Hepatocyte (in vitro differentiated cells): ENCODE measurements around the gene CAB39. TPM values are rescaled to one million over a fixed set of nuclear protein-coding genes. Genes with fewer than 3 reads are reported as not detected.

Experiments
- DNase-seq: peaks from one replicate; pipeline ENCODE4 v3.0.0-alpha.2; 2016; ENCODE audit warnings: low spot score
- H2AFZ ChIP-seq: fragments of 200-600 bp; sonication (generic); 2 replicates; pipeline ENCODE4 v1.6.0; 2016; ENCODE audit warnings: antibody characterized with exemption, mild to moderate bottlenecking
- H3K27ac ChIP-seq: fragments of 200-600 bp; sonication (generic); 2 replicates; pipeline ENCODE4 v1.5.1; 2016; ENCODE audit warnings: mild to moderate bottlenecking
- H3K27me3 ChIP-seq: fragments of 200-600 bp; sonication (generic); 2 replicates; pipeline ENCODE4 v1.6.1; 2016
- H3K36me3 ChIP-seq: fragments of 200-600 bp; sonication (generic); replicated peaks from 2 replicates; pipeline ENCODE4 v1.5.1; 2016; ENCODE audit warnings: low read depth; ENCODE audit not compliant: insufficient read depth
- H3K4me1 ChIP-seq: fragments of 200-600 bp; sonication (generic); 2 replicates; pipeline ENCODE4 v1.5.1; 2016; ENCODE audit warnings: mild to moderate bottlenecking, moderate library complexity; ENCODE audit not compliant: insufficient read depth
- H3K4me2 ChIP-seq: fragments of 200-600 bp; sonication (generic); 2 replicates; pipeline ENCODE4 v1.6.0; 2016
- H3K4me3 ChIP-seq: fragments of 200-600 bp; sonication (generic); 2 replicates; pipeline ENCODE4 v1.5.1; 2016; ENCODE audit warnings: mild to moderate bottlenecking
- H3K79me2 ChIP-seq: fragments of 200-600 bp; sonication (generic); 2 replicates; pipeline ENCODE4 v1.6.0; 2017; ENCODE audit warnings: mild to moderate bottlenecking
- H3K9me2 ChIP-seq: fragments of 200-600 bp; sonication (generic); replicated peaks from 2 replicates; pipeline ENCODE4 v1.6.0; 2017; ENCODE audit warnings: mild to moderate bottlenecking; ENCODE audit not compliant: insufficient read depth
- H3K9me3 ChIP-seq: fragments of 200-600 bp; sonication (generic); 2 replicates; pipeline ENCODE4 v1.5.1; 2016; ENCODE audit warnings: low read depth, mild to moderate bottlenecking
- H4K20me1 ChIP-seq: fragments of 200-600 bp; sonication (generic); 2 replicates; pipeline ENCODE4 v1.6.0; 2016; ENCODE audit warnings: mild to moderate bottlenecking; ENCODE audit not compliant: insufficient read depth, poor library complexity, severe bottlenecking
- CTCF ChIP-seq: fragments of 200-600 bp; sonication (generic); IDR thresholded peaks from 2 replicates; pipeline ENCODE4 v1.5.1; 2016; ENCODE audit warnings: antibody characterized with exemption, mild to moderate bottlenecking; ENCODE audit not compliant: poor library complexity
- EZH2 ChIP-seq: fragments of 200-600 bp; sonication (generic); IDR thresholded peaks from 2 replicates; pipeline ENCODE4 v1.6.1; 2016; ENCODE audit warnings: antibody characterized with exemption, mild to moderate bottlenecking, borderline replicate concordance
- EZH2phosphoT487 ChIP-seq: fragments of 200-600 bp; sonication (generic); IDR thresholded peaks from one replicate; pipeline ENCODE4 v1.6.1; 2018; ENCODE audit warnings: antibody characterized with exemption, mild to moderate bottlenecking, low read depth, moderate library complexity; ENCODE audit not compliant: unreplicated experiment, severe bottlenecking
- WGBS: methylation state at CpG from one replicate; pipeline ENCODE4 v1.1.6; 2016; ENCODE audit warnings: low lambda C conversion rate; ENCODE audit errors: missing lambda C conversion rate; 5-methylcytosine and 5-hydroxymethylcytosine counted together
- polyA plus RNA-seq: library from polyadenylated mRNA; unstranded; fragments of >200 nt; fragmentation: Nextera tagmentation; extraction: Ambion mirVana; gene quantifications from 2 replicates; pipeline ENCODE4 v1.2.1, GENCODE V29; 2016
- total RNA-seq: library from RNA; depleted of rRNA; stranded (reverse); fragments of >200 nt; gene quantifications from 2 replicates; pipeline ENCODE4 v1.2.3, GENCODE V29; 2014

CAB39 gene
- total and polyA plus RNA-seq, 2 experiments from 2014 or later, result 38.5 to 84.4 TPM

- 88% methylated on average over 3 of the region's 3 CpGs for WGBS
Measured at GRCh38 chr2:230807729-230808128, 95.1 kb downstream of the CAB39 start.

GRCh38 chr2:230809015-230809414 is 96.4 kb downstream of the CAB39 start:
- no peak overlapping the region for H3K4me2 ChIP-seq
- H3K9me3 ChIP-seq, result no peaks in the 10 kb centered on the region
- no peak for DNase-seq
- H3K36me3 ChIP-seq, result peaks cover 2% of the 10 kb centered on the region
- WGBS, result 94% methylated on average over 10 of the region's 10 CpGs
- no peaks in the 10 kb centered on the region for H4K20me1 ChIP-seq
- H2AFZ ChIP-seq, result no peak overlapping the region
- H3K79me2 ChIP-seq, result no peaks in the 10 kb centered on the region
- TF ChIP-seq CTCF, result no peak
- TF ChIP-seq EZH2, result no peak
- no peak for TF ChIP-seq EZH2phosphoT487
- no peak overlapping the region for H3K27ac ChIP-seq
- no peaks in the 10 kb centered on the region for H3K4me1 ChIP-seq
- no peaks in the 10 kb centered on the region for H3K9me2 ChIP-seq
- H3K27me3 ChIP-seq, result no peaks in the 10 kb centered on the region
- H3K4me3 ChIP-seq, result no peak overlapping the region

More at GRCh38 chr2:230807729-230808128, 95.1 kb downstream of the CAB39 start:
- Histone ChIP-seq H3K36me3 (peaks cover 5% of the 10 kb centered on the region), H2AFZ (no peak overlapping the region), H3K4me2 (no peak overlapping the region), H3K4me3 (no peak overlapping the region), H3K4me1 (no peaks in the 10 kb centered on the region), H3K27me3 (no peaks in the 10 kb centered on the region), H4K20me1 (no peaks in the 10 kb centered on the region), H3K9me3 (no peaks in the 10 kb centered on the region), H3K9me2 (no peaks in the 10 kb centered on the region), H3K27ac (no peak overlapping the region), H3K79me2 (no peaks in the 10 kb centered on the region)
- TF ChIP-seq CTCF, result no peak
- no peak for TF ChIP-seq EZH2
- no peak for TF ChIP-seq EZH2phosphoT487
- DNase-seq, result no peak

- H3K36me3 ChIP-seq, result no peaks in the 10 kb centered on the region
- no peaks in the 10 kb centered on the region for H3K9me2 ChIP-seq
- no peak overlapping the region for H3K27ac ChIP-seq
- no peak for TF ChIP-seq CTCF
- TF ChIP-seq EZH2, result no peak
- no peak for TF ChIP-seq EZH2phosphoT487
- H3K79me2 ChIP-seq, result no peaks in the 10 kb centered on the region
- no peaks in the 10 kb centered on the region for H3K27me3 ChIP-seq
- no peak for DNase-seq
- WGBS, result 85% methylated on average over 8 of the region's 8 CpGs
- no peak overlapping the region for H3K4me3 ChIP-seq
- H4K20me1 ChIP-seq, result no peaks in the 10 kb centered on the region
- H3K4me2 ChIP-seq, result no peak overlapping the region
- no peaks in the 10 kb centered on the region for H3K9me3 ChIP-seq
- H3K4me1 ChIP-seq, result no peaks in the 10 kb centered on the region
- no peak overlapping the region for H2AFZ ChIP-seq
Measured at GRCh38 chr2:230809677-230810251, 97.1 kb downstream of the CAB39 start.
